IMR-90 (cell line): ENCODE results near the gene ETFDH. TPM values are rescaled to one million over a fixed set of nuclear protein-coding genes. Genes with fewer than 3 reads are reported as not detected.
A peak's percentile ranks its signal among the peaks of the same experiment; 100 is the strongest.

ENCODE experiments used
- ATAC-seq: fragments of 200-7000 bp; cut with Tn5 transposase; 2 replicates; pipeline ENCODE4 v1.9.1; 2020; ENCODE audit warnings: low read depth, mild to moderate bottlenecking, moderate library complexity
- BruUV-seq: library from RNA; stranded (reverse); fragments of 400-500 nt; replicated peaks from 2 replicates; lab custom pipeline; 2021; lab: Mats Ljungman, UMichigan
- CTCF ChIA-PET: fragments of 300-600 bp; formaldehyde crosslinking; extraction: SDS; loops from one replicate; lab custom pipeline; 2021; ENCODE audit warnings: antibody characterized with exemption; lab: Yijun Ruan, JAX
- POLR2A ChIA-PET: fragments of 300-600 bp; sonication (Branson Sonifier 250); formaldehyde crosslinking; loops from one replicate; lab custom pipeline; 2022; ENCODE audit warnings: antibody characterized with exemption; ENCODE audit not compliant: unreplicated experiment; lab: Charles Lee
- DNase-seq: peaks from one replicate; pipeline ENCODE4 v3.0.0; 2013
- H2AFZ ChIP-seq: replicated peaks from 2 replicates; pipeline ENCODE3; 2013; ENCODE audit warnings: low read length, mild to moderate bottlenecking; ENCODE audit not compliant: poor library complexity
- H2AK5ac ChIP-seq: 2 replicates; pipeline ENCODE4 v1.6.1; 2013; ENCODE audit warnings: low read depth, low read length, inconsistent platforms
- H2AK9ac ChIP-seq: replicated peaks from 2 replicates; pipeline ENCODE3; 2013; ENCODE audit warnings: mild to moderate bottlenecking, low read depth, low read length, moderate library complexity; ENCODE audit not compliant: poor library complexity
- H2BK120ac ChIP-seq: 2 replicates; pipeline ENCODE4 v1.6.1; 2013; ENCODE audit warnings: low read depth, low read length, inconsistent platforms
- H2BK15ac ChIP-seq: 3 replicates; pipeline ENCODE4 v1.6.1; 2013; ENCODE audit warnings: low read depth, low read length, inconsistent platforms
- H2BK20ac ChIP-seq: 2 replicates; pipeline ENCODE4 v1.6.1; 2013; ENCODE audit warnings: low read depth, mild to moderate bottlenecking, inconsistent platforms, low read length, moderate library complexity
- H2BK5ac ChIP-seq: 2 replicates; pipeline ENCODE4 v1.6.1; 2013; ENCODE audit warnings: mild to moderate bottlenecking, low read depth, low read length, inconsistent platforms; ENCODE audit not compliant: poor library complexity, severe bottlenecking
- H3K14ac ChIP-seq: replicated peaks from 2 replicates; pipeline ENCODE4 v1.6.1; 2013; ENCODE audit warnings: low read depth, low read length, inconsistent platforms
- H3K18ac ChIP-seq: 2 replicates; pipeline ENCODE4 v1.6.1; 2013; ENCODE audit warnings: low read depth, low read length, control low read depth
- H3K23ac ChIP-seq: 2 replicates; pipeline ENCODE4 v1.6.1; 2013; ENCODE audit warnings: low read depth, low read length, inconsistent platforms
- H3K27ac ChIP-seq: 2 replicates; pipeline ENCODE4 v1.5.1; 2013; ENCODE audit warnings: mild to moderate bottlenecking, control low read depth, low read length; ENCODE audit not compliant: insufficient read depth
- H3K27me3 ChIP-seq: 2 replicates; pipeline ENCODE4 v1.6.1; 2013; ENCODE audit warnings: low read length; ENCODE audit not compliant: control insufficient read depth, insufficient read depth
- H3K36me3 ChIP-seq: 2 replicates; pipeline ENCODE4 v1.6.1; 2013; ENCODE audit warnings: low read length, mixed read lengths; ENCODE audit not compliant: control insufficient read depth, insufficient read depth
- H3K4ac ChIP-seq: 2 replicates; pipeline ENCODE4 v1.6.1; 2013; ENCODE audit warnings: low read depth, low read length, inconsistent platforms
- H3K4me1 ChIP-seq: 2 replicates; pipeline ENCODE4 v1.6.1; 2013; ENCODE audit warnings: low read length, mixed read lengths; ENCODE audit not compliant: control insufficient read depth, insufficient read depth
- H3K4me2 ChIP-seq: 2 replicates; pipeline ENCODE4 v1.6.1; 2013; ENCODE audit warnings: low read depth, mild to moderate bottlenecking, control low read depth, low read length, moderate library complexity
- H3K4me3 ChIP-seq: 2 replicates; pipeline ENCODE4 v1.5.1; 2013; ENCODE audit warnings: low read depth, mild to moderate bottlenecking, control low read depth, low read length, moderate library complexity; ENCODE audit not compliant: insufficient read depth
- H3K56ac ChIP-seq: 2 replicates; pipeline ENCODE4 v1.6.1; 2013; ENCODE audit warnings: low read length, inconsistent platforms; ENCODE audit not compliant: insufficient read depth; ENCODE audit errors: extremely low read depth
- H3K79me1 ChIP-seq, 2 experiments: 2 replicates each; pipeline ENCODE4 v1.6.1; 2013; ENCODE audit warnings: low read length in 2 of 2, inconsistent platforms in 1 of 2, low read depth in 1 of 2
- H3K9ac ChIP-seq: 2 replicates; pipeline ENCODE4 v1.6.1; 2013; ENCODE audit warnings: low read depth, low read length, control low read depth
- H3K9me1 ChIP-seq: 2 replicates; pipeline ENCODE4 v1.6.1; 2013; ENCODE audit warnings: low read length, inconsistent platforms; ENCODE audit not compliant: insufficient read depth
- H3K9me3 ChIP-seq: 2 replicates; pipeline ENCODE4 v1.6.1; 2013; ENCODE audit warnings: low read length; ENCODE audit not compliant: control insufficient read depth, insufficient read depth
- H4K20me1 ChIP-seq: 2 replicates; pipeline ENCODE4 v1.6.1; 2013; ENCODE audit warnings: low read length, inconsistent platforms; ENCODE audit not compliant: insufficient read depth
- H4K5ac ChIP-seq: 2 replicates; pipeline ENCODE4 v1.6.1; 2013; ENCODE audit warnings: mild to moderate bottlenecking, low read depth, low read length, control low read depth
- H4K8ac ChIP-seq, 2 experiments: 2 replicates each; pipeline ENCODE4 v1.6.1; 2013; ENCODE audit warnings: low read depth in 2 of 2, low read length in 2 of 2, control low read depth in 1 of 2, inconsistent platforms in 1 of 2
- H4K91ac ChIP-seq: 2 replicates; pipeline ENCODE4 v1.6.1; 2013; ENCODE audit warnings: low read depth, low read length, inconsistent platforms; ENCODE audit not compliant: insufficient read depth
- MAFK ChIP-seq: IDR thresholded peaks from 2 replicates; pipeline ENCODE4 v1.6.1; 2012; ENCODE audit warnings: low read depth, low read length, improper control_type of control experiment
- RAD21 ChIP-seq: IDR thresholded peaks from 2 replicates; pipeline ENCODE4 v1.6.1; 2012; ENCODE audit warnings: low read length, improper control_type of control experiment
- WGBS, 2 experiments: methylation state at CpG; one replicate each; pipeline versions ENCODE4 v1.1.5 to v1.1.7; 2013; ENCODE audit warnings: missing lambda C conversion rate in 2 of 2; ENCODE audit not compliant: insufficient read length in 1 of 2; ENCODE audit errors: extremely low coverage in 2 of 2; 5-methylcytosine and 5-hydroxymethylcytosine counted together
- dilution Hi-C: fragments of 300-500 bp; cut with HindIII; formaldehyde crosslinking; loops from one replicate; pipeline ENCODE4 v1.14.3; 2018; ENCODE audit warnings: low sequenced_read_pairs; ENCODE audit not compliant: unreplicated experiment
- in situ Hi-C: fragments of 300-500 bp; cut with MboI; formaldehyde crosslinking; loops from 3 replicates; pipeline ENCODE4 v1.14.3; 2019; ENCODE audit warnings: low sequenced_read_pairs, inconsistent platforms, mixed read lengths
- intact Hi-C: fragments of 100-400 bp; cut with micrococcal nuclease; formaldehyde crosslinking; loops from 2 replicates; pipeline ENCODE4 v1.10.0; 2022
- polyA plus RNA-seq, 3 experiments: library from polyadenylated mRNA; depleted of rRNA; stranded (reverse); fragments of >200 nt; gene quantifications; 2 replicates each; pipeline ENCODE4 v1.2.3, GENCODE V29; 2012; ENCODE audit warnings: low replicate concordance in 1 of 3
- total RNA-seq: library from RNA; depleted of rRNA; stranded (reverse); fragments of >200 nt; gene quantifications from 2 replicates; pipeline ENCODE4 v1.2.3, GENCODE V29; 2012

ETFDH gene
- total and polyA plus RNA-seq, 2 of the 4 experiments (the other 2 are of a cell fraction) = 14.0 to 19.1 TPM

GRCh38 chr4:158666892-158667291 is 5.2 kb upstream of the ETFDH start:
- H3K9me3 ChIP-seq = no peaks in the 10 kb centered on the region
- no peak overlapping the region for H2BK20ac ChIP-seq
- ChIA-PET CTCF (interaction anchor here (0.6 to 2.0 kb wide), 3 partner anchors 11 to 628 kb away, joined by 4 to 6 read pairs (median 5); no protein-coding TSS in a partner anchor), POLR2A (no interaction called here)
- no peak overlapping the region for H2AK5ac ChIP-seq
- dilution Hi-C loops = no loop called here
- H3K56ac ChIP-seq = no peak overlapping the region
- BruUV-seq = no TSS peak
- H2BK5ac ChIP-seq = no peak overlapping the region
- no peak overlapping the region for H3K4ac ChIP-seq
- H2AFZ ChIP-seq = no peak overlapping the region
- no peak overlapping the region for H3K14ac ChIP-seq
- no peak overlapping the region for H3K9ac ChIP-seq
- H3K4me1 ChIP-seq = no peaks in the 10 kb centered on the region
- H3K23ac ChIP-seq = no peak overlapping the region
- H3K27me3 ChIP-seq = no peaks in the 10 kb centered on the region
- no peak overlapping the region for H3K27ac ChIP-seq
- no peak overlapping the region for H3K4me3 ChIP-seq
- no peaks in the 10 kb centered on the region for H3K36me3 ChIP-seq
- H4K20me1 ChIP-seq = no peaks in the 10 kb centered on the region
- DNase-seq = no peak
- no peak overlapping the region for H4K5ac ChIP-seq
- H4K8ac ChIP-seq = no peak overlapping the region
- no peak overlapping the region for H3K4me2 ChIP-seq
- no peaks in the 10 kb centered on the region for H3K9me1 ChIP-seq
- H2AK9ac ChIP-seq = no peak overlapping the region
- TF ChIP-seq RAD21 (no peak), MAFK (peak; percentile 46)
- in situ Hi-C loops = no loop called here
- WGBS, 2 experiments = 90% methylated on average over 2 of the region's 2 CpGs; no CpG with 5 or more reads in 1 of the 2 experiments
- intact Hi-C loops = no loop called here
- H3K18ac ChIP-seq = no peak overlapping the region
- no peak for ATAC-seq
- peaks cover 0 to 16% of the 10 kb centered on the region in 2 experiments; a peak in 2 of 4 replicates for H3K79me1 ChIP-seq
- no peak overlapping the region for H2BK15ac ChIP-seq
- H4K91ac ChIP-seq = no peak overlapping the region
- no peak overlapping the region for H2BK120ac ChIP-seq
